IMR-90 (cell line): ENCODE results near the gene SERPINA12. TPM values are rescaled to one million over a fixed set of nuclear protein-coding genes. Genes with fewer than 3 reads are reported as not detected.

Experiments
- ATAC-seq: fragments of 200-7000 bp; cut with Tn5 transposase; 2 replicates; pipeline ENCODE4 v1.9.1; 2020; ENCODE audit warnings: low read depth, mild to moderate bottlenecking, moderate library complexity
- BruUV-seq: library from RNA; stranded (reverse); fragments of 400-500 nt; replicated peaks from 2 replicates; lab custom pipeline; 2021; lab: Mats Ljungman, UMichigan
- CTCF ChIA-PET: fragments of 300-600 bp; formaldehyde crosslinking; extraction: SDS; loops from one replicate; lab custom pipeline; 2021; ENCODE audit warnings: antibody characterized with exemption; lab: Yijun Ruan, JAX
- POLR2A ChIA-PET: fragments of 300-600 bp; sonication (Branson Sonifier 250); formaldehyde crosslinking; loops from one replicate; lab custom pipeline; 2022; ENCODE audit warnings: antibody characterized with exemption; ENCODE audit not compliant: unreplicated experiment; lab: Charles Lee
- DNase-seq: peaks from one replicate; pipeline ENCODE4 v3.0.0; 2013
- H2AFZ ChIP-seq: replicated peaks from 2 replicates; pipeline ENCODE3; 2013; ENCODE audit warnings: low read length, mild to moderate bottlenecking; ENCODE audit not compliant: poor library complexity
- H2AK5ac ChIP-seq: 2 replicates; pipeline ENCODE4 v1.6.1; 2013; ENCODE audit warnings: low read depth, low read length, inconsistent platforms
- H2AK9ac ChIP-seq: replicated peaks from 2 replicates; pipeline ENCODE3; 2013; ENCODE audit warnings: mild to moderate bottlenecking, low read depth, low read length, moderate library complexity; ENCODE audit not compliant: poor library complexity
- H2BK120ac ChIP-seq: 2 replicates; pipeline ENCODE4 v1.6.1; 2013; ENCODE audit warnings: low read depth, low read length, inconsistent platforms
- H2BK15ac ChIP-seq: 3 replicates; pipeline ENCODE4 v1.6.1; 2013; ENCODE audit warnings: low read depth, low read length, inconsistent platforms
- H2BK20ac ChIP-seq: 2 replicates; pipeline ENCODE4 v1.6.1; 2013; ENCODE audit warnings: low read depth, mild to moderate bottlenecking, inconsistent platforms, low read length, moderate library complexity
- H2BK5ac ChIP-seq: 2 replicates; pipeline ENCODE4 v1.6.1; 2013; ENCODE audit warnings: mild to moderate bottlenecking, low read depth, low read length, inconsistent platforms; ENCODE audit not compliant: poor library complexity, severe bottlenecking
- H3K14ac ChIP-seq: replicated peaks from 2 replicates; pipeline ENCODE4 v1.6.1; 2013; ENCODE audit warnings: low read depth, low read length, inconsistent platforms
- H3K18ac ChIP-seq: 2 replicates; pipeline ENCODE4 v1.6.1; 2013; ENCODE audit warnings: low read depth, low read length, control low read depth
- H3K23ac ChIP-seq: 2 replicates; pipeline ENCODE4 v1.6.1; 2013; ENCODE audit warnings: low read depth, low read length, inconsistent platforms
- H3K27ac ChIP-seq: 2 replicates; pipeline ENCODE4 v1.5.1; 2013; ENCODE audit warnings: mild to moderate bottlenecking, control low read depth, low read length; ENCODE audit not compliant: insufficient read depth
- H3K27me3 ChIP-seq: 2 replicates; pipeline ENCODE4 v1.6.1; 2013; ENCODE audit warnings: low read length; ENCODE audit not compliant: control insufficient read depth, insufficient read depth
- H3K36me3 ChIP-seq: 2 replicates; pipeline ENCODE4 v1.6.1; 2013; ENCODE audit warnings: low read length, mixed read lengths; ENCODE audit not compliant: control insufficient read depth, insufficient read depth
- H3K4ac ChIP-seq: 2 replicates; pipeline ENCODE4 v1.6.1; 2013; ENCODE audit warnings: low read depth, low read length, inconsistent platforms
- H3K4me1 ChIP-seq: 2 replicates; pipeline ENCODE4 v1.6.1; 2013; ENCODE audit warnings: low read length, mixed read lengths; ENCODE audit not compliant: control insufficient read depth, insufficient read depth
- H3K4me2 ChIP-seq: 2 replicates; pipeline ENCODE4 v1.6.1; 2013; ENCODE audit warnings: low read depth, mild to moderate bottlenecking, control low read depth, low read length, moderate library complexity
- H3K4me3 ChIP-seq: 2 replicates; pipeline ENCODE4 v1.5.1; 2013; ENCODE audit warnings: low read depth, mild to moderate bottlenecking, control low read depth, low read length, moderate library complexity; ENCODE audit not compliant: insufficient read depth
- H3K56ac ChIP-seq: 2 replicates; pipeline ENCODE4 v1.6.1; 2013; ENCODE audit warnings: low read length, inconsistent platforms; ENCODE audit not compliant: insufficient read depth; ENCODE audit errors: extremely low read depth
- H3K79me1 ChIP-seq, 2 experiments: 2 replicates each; pipeline ENCODE4 v1.6.1; 2013; ENCODE audit warnings: low read length in 2 of 2, inconsistent platforms in 1 of 2, low read depth in 1 of 2
- H3K9ac ChIP-seq: 2 replicates; pipeline ENCODE4 v1.6.1; 2013; ENCODE audit warnings: low read depth, low read length, control low read depth
- H3K9me1 ChIP-seq: 2 replicates; pipeline ENCODE4 v1.6.1; 2013; ENCODE audit warnings: low read length, inconsistent platforms; ENCODE audit not compliant: insufficient read depth
- H3K9me3 ChIP-seq: 2 replicates; pipeline ENCODE4 v1.6.1; 2013; ENCODE audit warnings: low read length; ENCODE audit not compliant: control insufficient read depth, insufficient read depth
- H4K20me1 ChIP-seq: 2 replicates; pipeline ENCODE4 v1.6.1; 2013; ENCODE audit warnings: low read length, inconsistent platforms; ENCODE audit not compliant: insufficient read depth
- H4K5ac ChIP-seq: 2 replicates; pipeline ENCODE4 v1.6.1; 2013; ENCODE audit warnings: mild to moderate bottlenecking, low read depth, low read length, control low read depth
- H4K8ac ChIP-seq, 2 experiments: 2 replicates each; pipeline ENCODE4 v1.6.1; 2013; ENCODE audit warnings: low read depth in 2 of 2, low read length in 2 of 2, control low read depth in 1 of 2, inconsistent platforms in 1 of 2
- H4K91ac ChIP-seq: 2 replicates; pipeline ENCODE4 v1.6.1; 2013; ENCODE audit warnings: low read depth, low read length, inconsistent platforms; ENCODE audit not compliant: insufficient read depth
- CEBPB ChIP-seq: IDR thresholded peaks from 2 replicates; pipeline ENCODE4 v1.6.1; 2012; ENCODE audit warnings: low read depth, low read length, improper control_type of control experiment
- CHD1 ChIP-seq: IDR thresholded peaks from 2 replicates; pipeline ENCODE4 v1.6.1; 2012; ENCODE audit warnings: low read depth, low read length, improper control_type of control experiment
- FOS ChIP-seq: fragments of 150-350 bp; IDR thresholded peaks from 2 replicates; pipeline ENCODE4 v1.6.1; 2016; ENCODE audit warnings: low read depth, low read length
- MAFK ChIP-seq: IDR thresholded peaks from 2 replicates; pipeline ENCODE4 v1.6.1; 2012; ENCODE audit warnings: low read depth, low read length, improper control_type of control experiment
- MAZ ChIP-seq: IDR thresholded peaks from 2 replicates; pipeline ENCODE4 v1.6.1; 2012; ENCODE audit warnings: low read depth, mild to moderate bottlenecking, low read length, improper control_type of control experiment, moderate library complexity, borderline replicate concordance
- MXI1 ChIP-seq: IDR thresholded peaks from 2 replicates; pipeline ENCODE4 v1.6.1; 2012; ENCODE audit warnings: low read depth, mild to moderate bottlenecking, low read length, moderate library complexity, borderline replicate concordance
- POLR2A ChIP-seq: IDR thresholded peaks from 2 replicates; pipeline ENCODE4 v1.6.1; 2012; ENCODE audit warnings: mild to moderate bottlenecking, low read depth, low read length
- RAD21 ChIP-seq: IDR thresholded peaks from 2 replicates; pipeline ENCODE4 v1.6.1; 2012; ENCODE audit warnings: low read length, improper control_type of control experiment
- RCOR1 ChIP-seq: IDR thresholded peaks from 2 replicates; pipeline ENCODE4 v1.6.1; 2012; ENCODE audit warnings: mild to moderate bottlenecking, low read length, improper control_type of control experiment; ENCODE audit not compliant: insufficient replicate concordance
- RFX5 ChIP-seq: IDR thresholded peaks from 2 replicates; pipeline ENCODE4 v1.8.0; 2012; ENCODE audit warnings: low read depth, mild to moderate bottlenecking, low read length, moderate library complexity
- SMC3 ChIP-seq: fragments of 150-350 bp; IDR thresholded peaks from 2 replicates; pipeline ENCODE4 v1.6.1; 2016; ENCODE audit warnings: low read depth, mild to moderate bottlenecking, antibody characterized with exemption, low read length, moderate library complexity
- WGBS, 2 experiments: methylation state at CpG; one replicate each; pipeline versions ENCODE4 v1.1.5 to v1.1.7; 2013; ENCODE audit warnings: missing lambda C conversion rate in 2 of 2; ENCODE audit not compliant: insufficient read length in 1 of 2; ENCODE audit errors: extremely low coverage in 2 of 2; 5-methylcytosine and 5-hydroxymethylcytosine counted together
- dilution Hi-C: fragments of 300-500 bp; cut with HindIII; formaldehyde crosslinking; loops from one replicate; pipeline ENCODE4 v1.14.3; 2018; ENCODE audit warnings: low sequenced_read_pairs; ENCODE audit not compliant: unreplicated experiment
- in situ Hi-C: fragments of 300-500 bp; cut with MboI; formaldehyde crosslinking; loops from 3 replicates; pipeline ENCODE4 v1.14.3; 2019; ENCODE audit warnings: low sequenced_read_pairs, inconsistent platforms, mixed read lengths
- intact Hi-C: fragments of 100-400 bp; cut with micrococcal nuclease; formaldehyde crosslinking; loops from 2 replicates; pipeline ENCODE4 v1.10.0; 2022
- polyA plus RNA-seq, 3 experiments: library from polyadenylated mRNA; depleted of rRNA; stranded (reverse); fragments of >200 nt; gene quantifications; 2 replicates each; pipeline ENCODE4 v1.2.3, GENCODE V29; 2012; ENCODE audit warnings: low replicate concordance in 1 of 3
- total RNA-seq: library from RNA; depleted of rRNA; stranded (reverse); fragments of >200 nt; gene quantifications from 2 replicates; pipeline ENCODE4 v1.2.3, GENCODE V29; 2012
- TF ChIP-seq, protein P1 (sequence below): fragments of 150-350 bp; IDR thresholded peaks from 2 replicates; pipeline ENCODE4 v1.6.1; 2017; ENCODE audit warnings: mild to moderate bottlenecking, antibody characterized with exemption, low read length, low read depth
- TF ChIP-seq, protein P2 (sequence below): fragments of 150-350 bp; IDR thresholded peaks from 2 replicates; pipeline ENCODE4 v1.6.1; 2016; ENCODE audit warnings: low read depth, mild to moderate bottlenecking, low read length, moderate library complexity, borderline replicate concordance
- TF ChIP-seq, protein P3 (sequence below): conservative IDR thresholded peaks from 2 replicates; pipeline ENCODE4 v1.5.1; 2012; ENCODE audit warnings: mild to moderate bottlenecking, low read depth, low read length, improper control_type of control experiment

SERPINA12 gene
- total and polyA plus RNA-seq, 2 of the 4 experiments (the other 2 are of a cell fraction): not detected

DNA sequence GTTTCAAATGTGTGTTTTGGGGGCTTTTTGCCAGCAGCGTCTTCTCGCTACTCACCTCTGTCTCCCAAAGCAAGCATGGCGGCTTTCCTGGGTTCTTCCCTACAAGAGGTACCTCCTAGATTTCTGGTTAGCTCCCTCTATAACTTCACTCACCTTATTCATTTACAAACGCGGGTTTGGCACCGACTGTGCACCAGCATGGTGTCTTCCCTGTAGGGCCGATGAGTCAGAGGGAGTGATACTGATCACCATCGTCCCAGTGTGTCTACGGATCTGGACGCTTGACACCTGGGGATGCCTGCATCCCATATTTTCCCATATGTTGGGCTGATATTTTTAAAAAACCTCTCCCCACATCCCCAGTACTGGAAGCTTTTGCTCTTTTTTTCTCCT is 8.0 kb upstream of the SERPINA12 start:
- Histone ChIP-seq H3K9ac (no peak overlapping the region), H3K27ac (no peak overlapping the region), H4K91ac (no peak overlapping the region), H3K27me3 (no peaks in the 10 kb centered on the region; the same call in 1 of the 2 replicates), H3K79me1 (no peaks in the 10 kb centered on the region), H2BK20ac (no peak overlapping the region), H3K4ac (no peak overlapping the region), H4K8ac (no peak overlapping the region), H3K56ac (no peak overlapping the region), H3K4me2 (no peak overlapping the region), H3K36me3 (no peaks in the 10 kb centered on the region), H3K4me1 (no peaks in the 10 kb centered on the region), H3K9me3 (peaks cover 2% of the 10 kb centered on the region; the same call in 1 of the 2 replicates), H2BK15ac (no peak overlapping the region), H4K20me1 (no peaks in the 10 kb centered on the region), H3K9me1 (no peaks in the 10 kb centered on the region), H4K5ac (no peak overlapping the region), H2BK5ac (no peak overlapping the region), H2AK5ac (no peak overlapping the region), H2AFZ (no peak overlapping the region), H2BK120ac (no peak overlapping the region), H3K4me3 (no peak overlapping the region), H2AK9ac (no peak overlapping the region), H3K14ac (no peak overlapping the region), H3K23ac (no peak overlapping the region), H3K18ac (no peak overlapping the region)
- no peak for ATAC-seq
- in situ Hi-C loops: no loop called here
- BruUV-seq: no TSS peak
- TF ChIP-seq MAFK: no peak
- no peak for TF ChIP-seq RAD21
- TF ChIP-seq CHD1: no peak
- no peak for TF ChIP-seq RFX5
- TF ChIP-seq POLR2A: no peak
- TF ChIP-seq, protein P1, sequence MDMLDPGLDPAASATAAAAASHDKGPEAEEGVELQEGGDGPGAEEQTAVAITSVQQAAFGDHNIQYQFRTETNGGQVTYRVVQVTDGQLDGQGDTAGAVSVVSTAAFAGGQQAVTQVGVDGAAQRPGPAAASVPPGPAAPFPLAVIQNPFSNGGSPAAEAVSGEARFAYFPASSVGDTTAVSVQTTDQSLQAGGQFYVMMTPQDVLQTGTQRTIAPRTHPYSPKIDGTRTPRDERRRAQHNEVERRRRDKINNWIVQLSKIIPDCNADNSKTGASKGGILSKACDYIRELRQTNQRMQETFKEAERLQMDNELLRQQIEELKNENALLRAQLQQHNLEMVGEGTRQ: no peak
- TF ChIP-seq FOS: no peak
- no peak for TF ChIP-seq MXI1
- TF ChIP-seq SMC3: no peak
- TF ChIP-seq, protein P2, sequence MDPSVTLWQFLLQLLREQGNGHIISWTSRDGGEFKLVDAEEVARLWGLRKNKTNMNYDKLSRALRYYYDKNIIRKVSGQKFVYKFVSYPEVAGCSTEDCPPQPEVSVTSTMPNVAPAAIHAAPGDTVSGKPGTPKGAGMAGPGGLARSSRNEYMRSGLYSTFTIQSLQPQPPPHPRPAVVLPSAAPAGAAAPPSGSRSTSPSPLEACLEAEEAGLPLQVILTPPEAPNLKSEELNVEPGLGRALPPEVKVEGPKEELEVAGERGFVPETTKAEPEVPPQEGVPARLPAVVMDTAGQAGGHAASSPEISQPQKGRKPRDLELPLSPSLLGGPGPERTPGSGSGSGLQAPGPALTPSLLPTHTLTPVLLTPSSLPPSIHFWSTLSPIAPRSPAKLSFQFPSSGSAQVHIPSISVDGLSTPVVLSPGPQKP: no peak
- no peak for TF ChIP-seq CEBPB
- no peak for TF ChIP-seq RCOR1
- TF ChIP-seq MAZ: no peak
- TF ChIP-seq, protein P3, sequence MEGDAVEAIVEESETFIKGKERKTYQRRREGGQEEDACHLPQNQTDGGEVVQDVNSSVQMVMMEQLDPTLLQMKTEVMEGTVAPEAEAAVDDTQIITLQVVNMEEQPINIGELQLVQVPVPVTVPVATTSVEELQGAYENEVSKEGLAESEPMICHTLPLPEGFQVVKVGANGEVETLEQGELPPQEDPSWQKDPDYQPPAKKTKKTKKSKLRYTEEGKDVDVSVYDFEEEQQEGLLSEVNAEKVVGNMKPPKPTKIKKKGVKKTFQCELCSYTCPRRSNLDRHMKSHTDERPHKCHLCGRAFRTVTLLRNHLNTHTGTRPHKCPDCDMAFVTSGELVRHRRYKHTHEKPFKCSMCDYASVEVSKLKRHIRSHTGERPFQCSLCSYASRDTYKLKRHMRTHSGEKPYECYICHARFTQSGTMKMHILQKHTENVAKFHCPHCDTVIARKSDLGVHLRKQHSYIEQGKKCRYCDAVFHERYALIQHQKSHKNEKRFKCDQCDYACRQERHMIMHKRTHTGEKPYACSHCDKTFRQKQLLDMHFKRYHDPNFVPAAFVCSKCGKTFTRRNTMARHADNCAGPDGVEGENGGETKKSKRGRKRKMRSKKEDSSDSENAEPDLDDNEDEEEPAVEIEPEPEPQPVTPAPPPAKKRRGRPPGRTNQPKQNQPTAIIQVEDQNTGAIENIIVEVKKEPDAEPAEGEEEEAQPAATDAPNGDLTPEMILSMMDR: no peak
- intact Hi-C loops: no loop called here
- no peak for DNase-seq
- dilution Hi-C loops: no loop called here
- WGBS, 2 experiments: no CpG with 5 or more reads among the region's 10 CpGs
- ChIA-PET POLR2A (no interaction called here), CTCF (interaction anchor here (0.5 kb wide), 1 partner anchor 93 kb away, joined by 8 read pairs; no protein-coding TSS in a partner anchor)
